Measurements from ENCODE around the gene ZNF398. TPM values are rescaled to one million over a fixed set of nuclear protein-coding genes. Genes with fewer than 3 reads are reported as not detected.
A peak's percentile ranks its signal among the peaks of the same experiment; 100 is the strongest.

The ZNF398 gene
- total and polyA plus RNA-seq, 9 of the 15 experiments (the other 6 are each of a cell fraction or from before 2014, with no cell fraction given), result 4.0 to 18.6 (median 10.4) TPM

GRCh38 chr7:149145031-149145845 is 2.0 kb upstream of the ZNF398 start (continued):
- TF ChIP-seq HBP1 (CRISPR knock-in tag; IDR thresholded peaks at IDR 0.05) (no peak), STAT5A (IDR thresholded peaks at IDR 0.05; ENCODE audit: borderline replicate concordance, low read length) (peak; percentile 32; the same call in 1 of the 2 replicates), ZNF592 (IDR thresholded peaks at IDR 0.05) (0 out of 2 replicates have a peak, but pooled peaks have one; percentile 15), PKNOX1 (IDR thresholded peaks at IDR 0.05) (0 out of 2 replicates have a peak, but pooled peaks have one; percentile 3), CBX5 (IDR thresholded peaks at IDR 0.05; ENCODE audit: borderline replicate concordance, low read depth) (no peak), BCL6 (CRISPR knock-in tag; IDR thresholded peaks at IDR 0.05) (no peak)

Data from K562 (cell line).